Lower leg skin (tissue), 3 donors: Measurements from ENCODE around the gene PRKCE.

Source experiments
- CTCF ChIP-seq, 3 donors: fragments of 450-650 bp; IDR thresholded peaks; one replicate each; pipeline ENCODE4 v1.5.1; 2016; ENCODE audit warnings: antibody characterized with exemption in 3 of 3, mild to moderate bottlenecking in 3 of 3, moderate library complexity in 2 of 3
- POLR2A ChIP-seq, 2 donors: fragments of 450-650 bp; IDR thresholded peaks; one replicate each; pipeline ENCODE4 v1.6.1; 2016 to 2017; ENCODE audit warnings: antibody characterized with exemption in 2 of 2, mild to moderate bottlenecking in 1 of 2, moderate library complexity in 1 of 2

DNA sequence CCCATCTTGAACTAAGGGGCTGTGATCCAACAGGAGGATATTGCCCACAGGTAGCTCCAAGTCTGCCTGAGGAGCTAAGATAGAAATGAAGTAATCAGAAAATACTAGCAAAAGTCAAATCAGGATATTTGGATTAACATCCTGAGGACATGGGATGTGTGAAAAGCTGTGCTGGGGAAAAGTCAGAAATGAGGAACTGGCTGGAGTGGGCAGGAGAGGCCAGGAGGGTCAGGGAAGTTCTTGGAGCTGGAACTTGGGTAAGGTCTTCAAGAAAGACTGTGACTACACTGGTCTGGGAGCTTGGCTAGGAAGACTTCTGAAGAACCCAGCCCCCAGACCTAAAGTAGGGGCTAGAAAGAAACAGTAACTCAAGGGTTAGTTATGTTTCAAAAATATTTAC is 250.9 kb downstream of the PRKCE start:
- no peak for TF ChIP-seq CTCF (IDR thresholded peaks at IDR 0.05)
- no peak for TF ChIP-seq POLR2A (IDR thresholded peaks at IDR 0.05)
